HK-2 (cell line): ENCODE data around the gene PNCK.

Experiments
- DNase-seq: peaks from one replicate; pipeline ENCODE4 v3.0.0-alpha.2; 2018; ENCODE audit not compliant: unreplicated experiment

PNCK gene

GRCh38 chrX:153627675-153628111 lies 45.9 kb downstream of the PNCK start:
- DNase-seq, result no peak

- no peak for DNase-seq
Measured at GRCh38 chrX:153626863-153627674, 46.5 kb downstream of the PNCK start.

- no peak for DNase-seq
Measured at GRCh38 chrX:153626025-153626633, 47.5 kb downstream of the PNCK start.

GRCh38 chrX:153625271-153626024 lies 48.2 kb downstream of the PNCK start:
- no peak for DNase-seq

GRCh38 chrX:153624196-153625091 lies 49.2 kb downstream of the PNCK start:
- no peak for DNase-seq

- DNase-seq, result no peak
Measured at GRCh38 chrX:153623310-153624029, 50.1 kb downstream of the PNCK start.

- no peak for DNase-seq
Measured at GRCh38 chrX:153622661-153623309, 50.8 kb downstream of the PNCK start.

GRCh38 chrX:153621949-153622598 lies 51.5 kb downstream of the PNCK start:
- no peak for DNase-seq

- DNase-seq, result no peak
Measured at GRCh38 chrX:153620576-153620975, 53.0 kb downstream of the PNCK start.
